HG03039 (cell line): ENCODE data around the gene LSMEM2.
"Not testable (repeated sequence)": the region's sequence is repeated elsewhere in the genome, so short reads cannot be mapped to it uniquely, and the experiment has no call there.

Experiments used
- ATAC-seq: cut with Tn5 transposase; IDR thresholded peaks from one replicate; pipeline ENCODE4 v1.9.1; 2021; ENCODE audit warnings: mild to moderate bottlenecking, moderate library complexity; ENCODE audit not compliant: unreplicated experiment

Gene LSMEM2

GRCh38 chr3:50275996-50276761 lies 2.7 kb upstream of the LSMEM2 start:
- no peak for ATAC-seq

DNA sequence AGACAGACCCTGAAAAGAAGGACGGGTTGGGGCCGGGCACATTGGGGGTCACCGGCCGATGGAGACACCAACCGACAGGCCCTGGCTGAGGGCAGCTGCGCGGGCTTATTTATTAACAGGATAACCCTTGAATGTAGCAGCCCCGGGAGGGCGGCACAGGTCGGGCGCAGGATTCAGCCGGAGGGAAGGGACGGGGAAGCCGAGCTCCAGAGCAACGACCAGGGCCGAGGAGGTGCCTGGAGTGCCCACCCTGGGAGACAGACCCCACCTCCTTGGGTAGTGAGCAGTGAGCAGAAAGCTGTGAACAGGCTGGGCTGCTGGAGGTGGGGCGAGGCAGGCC lies 2.2 kb upstream of the LSMEM2 start:
- no peak for ATAC-seq

DNA sequence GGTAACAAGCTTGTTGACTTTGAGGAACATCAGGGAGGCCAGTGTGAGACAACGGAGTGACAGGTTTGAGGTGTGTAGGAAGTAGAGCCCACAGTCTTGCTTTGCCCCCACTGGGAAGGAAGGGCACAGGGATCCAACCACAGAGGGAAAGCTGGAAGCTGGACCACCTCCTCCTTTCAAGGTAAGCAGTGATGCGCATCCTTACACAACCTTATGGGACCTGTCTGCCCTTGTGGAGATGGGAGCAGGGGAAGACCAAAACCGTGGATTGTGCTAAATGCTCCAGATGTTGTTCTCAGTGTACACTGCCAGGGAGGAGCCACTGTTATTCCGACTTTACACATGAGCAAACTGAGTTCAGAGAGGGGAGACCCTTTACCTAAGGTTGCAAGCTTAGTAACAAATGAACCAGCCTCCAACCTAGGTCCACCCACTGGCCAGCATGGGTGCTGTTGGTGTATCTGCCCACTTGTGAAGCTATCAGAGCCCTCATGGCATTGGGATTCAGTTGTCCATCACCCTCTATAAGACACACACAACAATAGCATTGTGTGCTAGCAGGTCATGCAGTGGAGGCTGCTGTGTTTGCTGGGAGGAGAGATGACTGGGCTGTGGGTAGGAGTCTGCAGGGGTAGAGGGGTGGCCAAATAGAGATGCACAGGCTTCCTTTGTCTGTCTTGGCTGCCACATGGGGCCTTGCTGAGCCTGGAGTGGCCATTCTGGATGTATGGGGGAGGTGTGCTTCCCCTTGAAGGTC lies 586 bp upstream of the LSMEM2 start:
- ATAC-seq = no peak

DNA sequence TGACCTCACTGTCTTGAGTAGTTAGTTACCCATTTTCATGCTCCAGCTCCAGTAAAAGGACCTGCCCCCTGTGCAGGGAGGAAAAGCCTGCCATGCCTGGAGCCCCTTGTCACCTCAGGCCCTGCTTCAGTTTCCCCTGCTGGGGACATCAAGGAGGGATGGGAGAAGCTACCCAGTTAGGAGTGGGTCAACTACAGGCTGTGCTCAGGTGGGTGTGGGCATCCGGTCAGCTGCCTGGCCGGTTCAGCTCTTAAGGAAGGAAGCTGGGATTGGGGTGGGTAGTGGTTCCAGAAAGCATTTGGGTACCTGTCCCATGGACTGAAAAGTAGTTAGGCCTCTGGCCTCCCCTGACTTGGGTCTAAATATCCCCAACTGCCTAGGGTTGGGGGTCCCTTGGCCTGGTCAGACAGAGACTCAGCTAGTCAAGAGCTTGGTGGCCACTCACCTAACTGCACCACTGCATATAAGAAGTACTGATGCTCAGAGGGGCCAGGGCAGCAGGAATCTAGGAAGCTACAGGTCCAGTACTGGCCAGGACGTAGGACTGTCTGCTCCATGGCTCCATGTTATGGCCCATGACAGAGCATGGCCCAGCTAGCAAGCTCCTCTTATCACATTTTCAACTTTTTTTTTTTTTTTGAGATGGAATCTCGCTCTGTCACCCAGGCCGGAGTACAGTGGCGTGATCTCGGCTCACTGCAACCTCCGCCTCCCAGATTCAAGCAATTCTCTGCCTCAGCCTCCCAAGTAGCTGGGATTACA lies 549 bp downstream of the LSMEM2 start:
- ATAC-seq = no peak

- not testable (repeated sequence) for ATAC-seq
Measured at GRCh38 chr3:50284121-50284520, 5.2 kb downstream of the LSMEM2 start.

DNA sequence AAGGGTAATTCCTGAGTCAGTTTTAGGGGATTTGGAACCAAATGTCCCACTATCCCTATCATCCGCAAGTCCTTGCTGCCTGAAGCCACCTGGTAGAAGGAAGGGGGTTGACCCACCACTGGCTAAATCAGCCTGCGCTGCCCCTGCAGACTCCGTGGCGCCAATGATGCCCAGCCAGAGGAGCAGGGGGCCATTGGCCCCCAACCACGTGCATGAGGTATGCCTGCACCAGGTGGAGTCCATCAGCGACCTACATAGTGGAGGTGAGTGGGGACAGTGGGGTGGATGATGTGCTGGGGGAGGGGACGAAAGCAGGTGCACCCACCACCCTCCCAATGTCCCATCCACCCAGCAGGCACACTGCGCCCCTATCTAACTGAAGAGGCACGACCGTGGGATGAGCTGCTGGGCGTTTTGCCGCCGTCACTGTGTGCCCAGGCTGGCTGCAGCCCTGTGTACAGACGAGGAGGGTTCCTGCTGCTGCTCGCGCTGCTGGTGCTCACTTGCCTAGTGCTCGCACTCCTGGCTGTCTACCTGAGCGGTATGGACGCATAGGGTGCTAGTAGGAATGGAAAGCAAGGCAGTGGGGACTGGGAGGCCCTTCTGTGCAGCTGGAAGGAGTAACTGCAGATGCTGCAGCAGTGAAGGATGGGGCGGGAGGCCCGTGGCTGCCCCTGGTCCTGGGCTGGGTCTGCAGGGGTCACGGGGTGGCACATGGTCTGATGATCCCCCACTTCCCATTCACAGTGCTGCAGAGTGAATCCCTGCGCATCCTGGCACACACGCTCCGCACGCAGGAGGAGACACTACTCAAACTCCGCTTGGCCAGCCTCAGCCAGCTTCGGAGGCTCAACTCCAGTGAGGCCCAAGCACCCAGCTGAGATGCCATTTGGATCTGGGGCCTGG lies 7.7 kb downstream of the LSMEM2 start:
- no peak for ATAC-seq

- ATAC-seq = no peak
Measured at GRCh38 chr3:50287262-50287661, 8.4 kb downstream of the LSMEM2 start.

DNA sequence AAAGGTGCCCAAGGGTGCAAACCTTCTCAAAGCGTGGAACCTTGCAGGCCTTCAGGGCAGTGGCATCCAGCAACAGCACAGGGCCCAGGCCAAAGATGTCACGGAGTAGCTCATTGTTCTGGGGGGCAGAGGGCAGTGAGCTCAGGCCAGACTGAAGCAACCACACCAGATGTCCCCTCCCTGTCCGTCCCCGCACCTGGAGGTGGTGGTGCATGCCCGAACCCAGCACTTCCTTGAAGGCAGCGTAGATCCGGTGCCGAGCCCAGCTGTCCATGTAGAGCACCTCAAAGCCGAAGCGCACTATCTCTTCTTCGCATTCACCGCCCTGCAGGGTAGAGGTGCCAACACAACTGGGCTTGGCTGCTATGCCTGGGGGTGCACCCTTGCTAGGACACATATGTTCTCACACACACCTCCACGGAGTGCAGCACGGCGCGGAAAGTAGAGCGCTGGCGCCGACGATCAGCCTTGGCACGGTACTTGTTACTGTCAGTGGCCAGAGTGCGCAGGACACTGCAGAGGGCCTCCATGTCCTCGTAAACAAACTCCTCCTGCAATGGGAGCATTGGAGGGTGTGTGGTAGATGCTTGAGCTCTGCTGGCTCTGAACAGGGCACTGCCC lies 9.6 kb downstream of the LSMEM2 start:
- ATAC-seq = no peak

- ATAC-seq = no peak
Measured at GRCh38 chr3:50289130-50289529, 10.2 kb downstream of the LSMEM2 start.

GRCh38 chr3:50290161-50290641 lies 11.3 kb downstream of the LSMEM2 start:
- no peak for ATAC-seq

GRCh38 chr3:50292159-50293078 lies 13.5 kb downstream of the LSMEM2 start, which contains the start of gene IFRD2:
IFRD2 (minus strand) TSS chr3:50292429; CDS start chr3:50292274, 155 bp downstream.
- peak; percentile 86 for ATAC-seq

- ATAC-seq = no peak
Measured at GRCh38 chr3:50293079-50293801, 14.4 kb downstream of the LSMEM2 start.

DNA sequence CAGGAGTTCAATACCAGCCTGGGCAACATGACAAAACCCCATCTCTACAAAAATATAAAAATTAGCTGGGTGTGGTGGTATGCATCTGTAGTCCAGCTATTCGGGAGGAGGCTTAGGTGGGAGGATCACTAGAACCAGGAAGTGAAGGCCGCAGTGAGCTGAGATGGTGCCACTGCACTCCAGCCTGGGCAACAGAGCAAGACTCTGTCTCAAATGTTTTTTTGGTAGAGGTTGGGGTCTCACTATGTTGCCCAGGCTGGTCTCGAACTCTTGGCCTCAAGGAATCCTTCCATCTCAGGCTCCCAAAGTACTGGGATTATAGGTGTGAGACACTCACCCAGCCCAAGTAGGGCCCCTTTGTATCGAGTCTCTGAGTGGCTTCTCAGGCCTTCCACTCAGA lies 15.2 kb downstream of the LSMEM2 start:
- ATAC-seq = no peak

GRCh38 chr3:50294492-50295403 lies 15.9 kb downstream of the LSMEM2 start:
- no peak for ATAC-seq

- ATAC-seq = no peak
Measured at GRCh38 chr3:50295553-50296431, 16.9 kb downstream of the LSMEM2 start.

DNA sequence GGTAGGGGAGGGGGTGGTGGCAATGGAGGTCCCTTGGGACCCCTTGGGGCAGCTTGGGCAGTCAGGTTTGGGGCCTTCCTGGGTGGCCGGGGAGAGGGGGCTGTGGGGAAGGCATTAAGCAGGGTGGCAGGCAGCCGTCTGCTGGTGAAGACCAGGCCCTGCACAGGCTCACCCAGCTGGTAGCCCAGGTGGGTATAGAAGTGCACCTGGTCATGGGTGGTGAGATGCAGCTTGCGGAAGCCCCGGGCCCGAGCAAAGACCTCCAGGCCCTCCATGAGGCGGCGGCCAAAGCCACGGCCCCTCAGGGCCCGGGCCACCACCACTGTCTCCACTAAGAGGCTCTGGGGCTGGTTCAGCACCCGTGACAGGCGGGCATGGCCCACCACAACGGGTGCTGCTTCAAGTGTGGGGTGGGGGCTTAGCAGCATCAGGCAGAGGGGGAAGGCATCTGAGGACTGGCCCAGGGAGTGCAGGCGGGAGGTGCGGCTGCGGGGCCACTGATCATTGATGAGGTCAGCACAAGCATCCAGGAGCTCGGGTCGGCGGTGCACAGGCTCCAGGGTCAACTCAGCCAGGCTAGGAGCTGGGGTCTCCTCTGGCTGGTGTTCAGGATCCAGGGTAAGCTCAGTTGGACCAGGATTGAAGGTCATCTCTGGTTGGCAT lies 18.0 kb downstream of the LSMEM2 start:
- ATAC-seq = no peak
